Breast epithelium (tissue), 4 donors: ENCODE results near the gene C1QL1. TPM values are rescaled to one million over a fixed set of nuclear protein-coding genes. Genes with fewer than 3 reads are reported as not detected.

Experiments used
- DNase-seq, 2 donors: peaks; one replicate each; pipeline ENCODE4 v3.0.0-alpha.2; 2019; ENCODE audit warnings: low spot score in 2 of 2
- H3K27ac ChIP-seq, 2 donors: fragments of 200-600 bp; sonication (generic) in 1 of 2; one replicate each; pipeline ENCODE4 v1.5.1; 2016 to 2019; ENCODE audit warnings: mild to moderate bottlenecking in 1 of 2
- H3K27me3 ChIP-seq, 2 donors: fragments of 200-600 bp; sonication (generic) in 1 of 2; one replicate each; pipeline versions ENCODE4 v1.5.1 to v1.6.0; 2017 to 2019; ENCODE audit warnings: control low read depth in 1 of 2, mild to moderate bottlenecking in 1 of 2
- H3K36me3 ChIP-seq: fragments of 200-600 bp; one replicate; pipeline ENCODE4 v1.5.1; 2019
- H3K4me1 ChIP-seq, 2 donors: fragments of 200-600 bp; sonication (generic); one replicate each; pipeline ENCODE4 v1.5.1; 2016 to 2019; ENCODE audit warnings: control low read depth in 1 of 2
- H3K4me3 ChIP-seq, 3 donors: fragments of 200-600 bp; sonication (generic); 1 replicate in 2 of 3; 2 replicates in 1 of 3; pipeline ENCODE4 v1.5.1; 2016 to 2019; ENCODE audit warnings: mild to moderate bottlenecking in 3 of 3, moderate library complexity in 2 of 3
- H3K9me3 ChIP-seq, 2 donors: fragments of 200-600 bp; sonication (generic) in 1 of 2; one replicate each; pipeline ENCODE4 v1.5.1; 2016 to 2019; ENCODE audit warnings: control low read depth in 1 of 2
- CTCF ChIP-seq, 3 donors: fragments of 450-650 bp; IDR thresholded peaks; one replicate each; pipeline ENCODE4 v1.5.1; 2016 to 2017; ENCODE audit warnings: antibody characterized with exemption in 3 of 3, mild to moderate bottlenecking in 3 of 3, moderate library complexity in 3 of 3
- POLR2A ChIP-seq: fragments of 450-650 bp; IDR thresholded peaks from one replicate; pipeline ENCODE4 v1.6.1; 2016; ENCODE audit warnings: antibody characterized with exemption, mild to moderate bottlenecking, moderate library complexity
- POLR2AphosphoS5 ChIP-seq, 3 donors: sonication (generic); formaldehyde crosslinking; IDR thresholded peaks; one replicate each; pipeline ENCODE4 v1.6.1; 2017; ENCODE audit warnings: antibody characterized with exemption in 3 of 3
- intact Hi-C: fragments of 100-400 bp; cut with DNase I; formaldehyde crosslinking; loops from one replicate; pipeline ENCODE4 v1.15.1; 2023; ENCODE audit warnings: low total_unique reads
- total RNA-seq, 3 donors: library from RNA; depleted of rRNA; stranded (reverse); fragments of >200 nt; gene quantifications; one replicate each; pipeline ENCODE4 v1.1.0, GENCODE V29; 2016

The C1QL1 gene
- total RNA-seq: 1 to 10 TPM in 1 of 3 donors, under 1 TPM in 1, not detected in 1; 0.98 to 7.2 TPM

DNA sequence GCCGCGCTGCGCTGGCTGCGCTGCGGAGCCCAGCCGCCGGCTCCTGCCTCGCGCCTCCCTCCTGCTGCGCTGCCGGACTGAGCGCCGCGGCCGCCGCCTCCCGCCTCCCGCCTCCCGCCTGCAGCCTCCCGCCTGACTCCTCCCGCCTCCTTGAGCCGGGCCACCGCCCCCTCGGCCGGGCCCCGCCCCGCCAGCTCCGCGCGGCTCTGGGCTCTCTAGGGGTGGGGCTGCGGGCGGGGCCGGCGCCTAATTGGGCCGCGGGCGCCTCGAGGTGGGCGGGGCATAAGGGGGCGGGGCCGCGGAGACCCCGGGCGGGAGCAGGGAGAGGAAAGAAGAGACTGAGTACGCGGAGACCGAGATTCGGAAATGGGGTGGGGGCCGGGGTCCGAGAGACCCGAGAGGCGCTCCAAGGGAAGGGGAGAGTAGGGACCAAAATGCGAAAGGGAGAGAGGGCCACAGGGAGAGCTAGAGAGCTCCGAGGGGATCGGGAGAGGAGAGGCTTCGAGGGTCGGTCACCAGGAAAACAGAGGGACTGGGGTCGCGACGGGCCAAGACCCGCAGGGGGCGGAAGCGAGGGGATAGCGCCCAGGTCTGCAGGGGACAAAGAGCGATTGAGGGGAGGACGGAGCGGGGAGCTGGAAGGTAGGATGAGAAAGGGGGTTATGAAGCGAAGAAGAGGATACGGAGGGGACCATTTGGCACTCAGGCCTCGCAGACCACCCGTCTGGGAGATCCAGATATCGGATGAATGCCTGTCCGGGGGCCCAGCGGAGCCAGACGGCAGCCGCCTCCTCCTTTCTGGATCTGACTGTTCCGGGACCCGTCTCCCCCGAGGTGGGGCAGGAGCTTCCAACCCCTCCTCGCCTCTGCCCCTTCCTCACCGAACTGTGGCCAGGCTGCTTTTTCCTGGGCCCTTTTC lies at the start of gene C1QL1:
Gene C1QL1, minus strand, starts transcription at position 79 of the 919 bp plus-strand sequence. CDS start 255 bp downstream, outside the sequence.
- H3K4me1 ChIP-seq: peaks cover 4 to 9% of the 10 kb centered on the region in 2 donors
- TF ChIP-seq POLR2A: no peak
- TF ChIP-seq CTCF (IDR thresholded peaks at IDR 0.05): no peak
- no peak for TF ChIP-seq POLR2AphosphoS5 (IDR thresholded peaks at IDR 0.05)
- peak; percentile 82 to 85 for DNase-seq
- peak within 1 kb of the TSS; percentile 35 to 66 (median 52) for H3K4me3 ChIP-seq
- no peaks in the 10 kb centered on the region for H3K9me3 ChIP-seq
- H3K27ac ChIP-seq: no peak within 1 kb of the TSS
- H3K36me3 ChIP-seq: no peaks in the 10 kb centered on the region
- intact Hi-C loops: no loop called here
- H3K27me3 ChIP-seq: peaks cover 11 to 27% of the 10 kb centered on the region in 2 donors

- DNase-seq: no peak
- no peaks in the 10 kb centered on the region for H3K36me3 ChIP-seq
- no peak overlapping the region for H3K27ac ChIP-seq
- no peak overlapping the region for H3K4me3 ChIP-seq
- intact Hi-C loops: no loop called here
- no peaks in the 10 kb centered on the region for H3K9me3 ChIP-seq
- TF ChIP-seq CTCF (IDR thresholded peaks at IDR 0.05): no peak
- TF ChIP-seq POLR2A: no peak
- no peak for TF ChIP-seq POLR2AphosphoS5 (IDR thresholded peaks at IDR 0.05)
- H3K4me1 ChIP-seq: peaks cover 7 to 9% of the 10 kb centered on the region in 2 donors
- no peaks in the 10 kb centered on the region for H3K27me3 ChIP-seq
Measured at GRCh38 chr17:45016823-45017222, 48.7 kb upstream of the C1QL1 start.

GRCh38 chr17:45016237-45016636 lies 48.1 kb upstream of the C1QL1 start:
- H3K36me3 ChIP-seq: no peaks in the 10 kb centered on the region
- no peak for DNase-seq
- intact Hi-C loops: no loop called here
- H3K27me3 ChIP-seq: no peaks in the 10 kb centered on the region
- no peak overlapping the region for H3K4me3 ChIP-seq
- H3K27ac ChIP-seq: no peak overlapping the region
- no peak for TF ChIP-seq POLR2A
- TF ChIP-seq CTCF (IDR thresholded peaks at IDR 0.05): no peak
- TF ChIP-seq POLR2AphosphoS5 (IDR thresholded peaks at IDR 0.05): no peak
- peaks cover 4 to 7% of the 10 kb centered on the region in 2 donors for H3K4me1 ChIP-seq
- H3K9me3 ChIP-seq: no peaks in the 10 kb centered on the region

DNA sequence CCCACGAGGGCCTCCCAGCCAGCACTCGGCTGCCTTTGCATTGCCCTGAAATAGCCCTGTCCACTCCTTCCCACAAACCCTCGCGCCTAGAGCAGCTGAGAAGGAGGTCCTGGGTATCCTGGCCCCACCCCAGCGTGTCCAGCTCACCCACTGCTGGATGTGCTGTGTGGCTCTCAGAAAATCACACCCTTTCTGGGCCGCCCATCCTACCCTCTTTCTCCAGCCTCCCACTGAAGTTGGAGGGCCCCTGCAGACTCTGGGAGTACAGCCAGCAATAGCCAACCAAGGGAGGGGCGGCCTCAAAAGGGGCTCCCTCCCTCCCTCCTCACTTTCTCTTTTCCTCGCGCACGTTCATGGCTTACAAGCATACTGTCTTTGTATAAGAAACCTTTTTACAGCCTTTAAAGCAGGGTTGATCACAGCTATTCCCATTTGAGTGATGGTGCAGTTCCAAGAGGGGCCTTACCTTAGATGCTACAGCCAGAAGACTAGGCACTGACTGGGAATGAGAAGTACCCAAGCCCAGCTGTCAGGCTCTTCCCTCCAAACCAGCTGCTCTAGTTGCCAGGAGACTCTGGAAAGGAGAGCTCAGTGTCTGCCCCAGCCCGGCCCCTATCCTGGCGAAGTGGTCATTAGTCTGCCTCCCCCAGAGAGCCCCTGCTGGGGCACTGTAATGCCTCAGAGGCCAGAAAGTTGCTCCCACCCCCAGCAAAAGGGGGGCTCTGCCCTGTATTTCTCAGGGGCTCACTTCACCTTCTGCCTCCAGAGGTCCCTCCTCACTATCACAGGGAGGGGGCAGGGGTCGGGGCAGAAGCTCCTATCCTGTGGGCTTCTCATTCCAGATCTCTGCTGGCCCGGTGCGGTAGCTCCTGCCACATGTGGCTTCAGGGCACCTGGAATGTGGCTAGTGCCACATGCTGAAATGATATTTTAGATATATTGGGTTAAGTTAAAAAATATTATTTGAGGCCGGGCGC lies 45.2 kb upstream of the C1QL1 start:
- Histone ChIP-seq H3K9me3 (no peaks in the 10 kb centered on the region), H3K36me3 (no peaks in the 10 kb centered on the region), H3K27ac (peak overlapping the region in 1 of 2 donors; percentile 79), H3K4me1 (peaks cover 0 to 2% of the 10 kb centered on the region in 2 donors), H3K27me3 (no peaks in the 10 kb centered on the region), H3K4me3 (peak overlapping the region in 2 of 3 donors; percentile 6 to 21)
- DNase-seq: no peak
- intact Hi-C loops: no loop called here
- no peak for TF ChIP-seq POLR2A
- TF ChIP-seq CTCF (IDR thresholded peaks at IDR 0.05): no peak
- TF ChIP-seq POLR2AphosphoS5 (IDR thresholded peaks at IDR 0.05): no peak
